ENCODE results near the gene TMEM175. TPM values are rescaled to one million over a fixed set of nuclear protein-coding genes. Genes with fewer than 3 reads are reported as not detected.

TMEM175 gene
- total and polyA plus RNA-seq, 2 of the 4 experiments (the other 2 are of a cell fraction): 7.7 to 41.9 TPM

DNA sequence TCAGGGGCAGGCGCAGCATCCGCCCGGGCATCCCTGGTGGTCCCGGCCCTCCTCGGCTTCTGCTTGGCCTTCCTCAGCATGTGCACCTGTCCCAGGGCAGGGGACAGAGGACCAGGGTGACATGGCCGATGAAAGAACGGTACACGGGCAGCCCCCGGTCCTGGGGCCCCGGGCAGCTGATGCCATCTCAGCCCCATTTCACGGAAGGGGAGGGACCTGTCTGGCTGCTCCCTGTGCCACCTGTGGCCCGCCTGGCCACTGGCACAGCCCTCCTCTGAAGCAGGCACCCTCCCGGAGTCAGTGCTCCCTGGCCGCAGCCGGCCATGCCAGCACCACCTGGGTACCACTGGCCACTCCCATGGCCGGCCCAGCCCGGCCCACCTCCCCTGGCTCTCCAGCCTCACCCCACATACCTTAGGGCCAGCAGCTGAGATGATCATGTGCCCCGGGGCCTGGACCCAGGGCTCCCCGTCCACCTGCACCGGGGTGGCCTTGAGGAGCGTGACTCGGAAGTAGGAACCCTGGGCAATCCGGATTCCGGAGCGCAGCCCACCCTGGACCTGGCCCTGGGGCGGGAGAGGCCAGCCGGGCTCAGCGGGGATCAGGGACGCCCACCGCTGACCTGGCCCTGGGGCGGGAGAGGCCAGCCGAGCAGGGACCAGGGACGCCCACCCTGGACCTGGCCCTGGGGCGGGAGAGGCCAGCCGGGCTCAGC lies 28.5 kb downstream of the TMEM175 start:
- no TSS peak for BruUV-seq (replicated peaks)
- in situ Hi-C loops (cut with MboI; ENCODE audit: low sequenced_read_pairs): no loop called here
- TF ChIP-seq MAFK (IDR thresholded peaks at IDR 0.05; ENCODE audit: low read depth, low read length) (no peak), CEBPB (IDR thresholded peaks at IDR 0.05; ENCODE audit: low read depth, low read length) (no peak), POLR2A (IDR thresholded peaks at IDR 0.05; ENCODE audit: low read depth, low read length) (no peak), BHLHE40 (IDR thresholded peaks at IDR 0.05; ENCODE audit: low read depth, low read length) (no peak), MXI1 (IDR thresholded peaks at IDR 0.05; ENCODE audit: borderline replicate concordance, low read depth, low read length) (no peak), NFE2L2 (IDR thresholded peaks at IDR 0.05; ENCODE audit: low read depth, low read length) (no peak), CHD1 (IDR thresholded peaks at IDR 0.05; ENCODE audit: low read depth, low read length) (no peak), RAD21 (IDR thresholded peaks at IDR 0.05; ENCODE audit: low read length) (no peak), RFX5 (IDR thresholded peaks at IDR 0.05; ENCODE audit: low read depth, low read length) (no peak), MAZ (IDR thresholded peaks at IDR 0.05; ENCODE audit: borderline replicate concordance, low read depth, low read length) (no peak), CTCF (conservative IDR thresholded peaks at IDR 0.05; ENCODE audit: low read depth, low read length) (no peak), RCOR1 (IDR thresholded peaks at IDR 0.05; ENCODE audit: insufficient replicate concordance, low read length) (no peak), SMC3 (IDR thresholded peaks at IDR 0.05; ENCODE audit: low read depth, low read length) (no peak)
- TF ChIP-seq, protein P1, sequence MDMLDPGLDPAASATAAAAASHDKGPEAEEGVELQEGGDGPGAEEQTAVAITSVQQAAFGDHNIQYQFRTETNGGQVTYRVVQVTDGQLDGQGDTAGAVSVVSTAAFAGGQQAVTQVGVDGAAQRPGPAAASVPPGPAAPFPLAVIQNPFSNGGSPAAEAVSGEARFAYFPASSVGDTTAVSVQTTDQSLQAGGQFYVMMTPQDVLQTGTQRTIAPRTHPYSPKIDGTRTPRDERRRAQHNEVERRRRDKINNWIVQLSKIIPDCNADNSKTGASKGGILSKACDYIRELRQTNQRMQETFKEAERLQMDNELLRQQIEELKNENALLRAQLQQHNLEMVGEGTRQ (IDR thresholded peaks at IDR 0.05; ENCODE audit: low read depth, low read length): no peak
- TF ChIP-seq, protein P2, sequence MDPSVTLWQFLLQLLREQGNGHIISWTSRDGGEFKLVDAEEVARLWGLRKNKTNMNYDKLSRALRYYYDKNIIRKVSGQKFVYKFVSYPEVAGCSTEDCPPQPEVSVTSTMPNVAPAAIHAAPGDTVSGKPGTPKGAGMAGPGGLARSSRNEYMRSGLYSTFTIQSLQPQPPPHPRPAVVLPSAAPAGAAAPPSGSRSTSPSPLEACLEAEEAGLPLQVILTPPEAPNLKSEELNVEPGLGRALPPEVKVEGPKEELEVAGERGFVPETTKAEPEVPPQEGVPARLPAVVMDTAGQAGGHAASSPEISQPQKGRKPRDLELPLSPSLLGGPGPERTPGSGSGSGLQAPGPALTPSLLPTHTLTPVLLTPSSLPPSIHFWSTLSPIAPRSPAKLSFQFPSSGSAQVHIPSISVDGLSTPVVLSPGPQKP (IDR thresholded peaks at IDR 0.05; ENCODE audit: borderline replicate concordance, low read depth, low read length): no peak

More for the DNA sequence above, 28.5 kb downstream of the TMEM175 start:
- Histone ChIP-seq H3K27ac (ENCODE audit: insufficient read depth, low read length) (no peak overlapping the region), H3K18ac (ENCODE audit: low read depth, low read length) (no peak overlapping the region), H2BK5ac (ENCODE audit: low read depth, low read length, poor library complexity, severe bottlenecking) (no peak overlapping the region), H2AK9ac (replicated peaks; ENCODE audit: low read depth, low read length, poor library complexity) (no peak overlapping the region), H3K4me3 (ENCODE audit: insufficient read depth, low read depth, low read length) (no peak overlapping the region), H3K9ac (ENCODE audit: low read depth, low read length) (no peak overlapping the region), H3K9me1 (ENCODE audit: insufficient read depth, low read length) (no peaks in the 10 kb centered on the region), H3K36me3 (ENCODE audit: control insufficient read depth, insufficient read depth, low read length) (peaks cover 59% of the 10 kb centered on the region), H3K27me3 (ENCODE audit: control insufficient read depth, insufficient read depth, low read length) (no peaks in the 10 kb centered on the region), H4K8ac (ENCODE audit: low read depth in 2 of 2, low read length in 2 of 2) (no peak overlapping the region), H3K4me1 (ENCODE audit: control insufficient read depth, insufficient read depth, low read length) (no peaks in the 10 kb centered on the region), H4K91ac (ENCODE audit: insufficient read depth, low read depth, low read length) (no peak overlapping the region), H2BK20ac (ENCODE audit: low read depth, low read length) (no peak overlapping the region), H2BK15ac (ENCODE audit: low read depth, low read length) (no peak overlapping the region), H4K20me1 (ENCODE audit: insufficient read depth, low read length) (no peaks in the 10 kb centered on the region; the same call in 1 of the 2 replicates), H4K5ac (ENCODE audit: low read depth, low read length) (no peak overlapping the region), H3K23ac (ENCODE audit: low read depth, low read length) (no peak overlapping the region), H3K4me2 (ENCODE audit: low read depth, low read length) (no peak overlapping the region), H3K14ac (replicated peaks; ENCODE audit: low read depth, low read length) (no peak overlapping the region), H2AK5ac (ENCODE audit: low read depth, low read length) (no peak overlapping the region), H2BK120ac (ENCODE audit: low read depth, low read length) (no peak overlapping the region), H2AFZ (replicated peaks; ENCODE audit: low read length, poor library complexity) (no peak overlapping the region), H3K79me1 (ENCODE audit: low read depth in 1 of 2, low read length in 2 of 2) (no peaks in the 10 kb centered on the region), H3K4ac (ENCODE audit: low read depth, low read length) (no peak overlapping the region), H3K9me3 (ENCODE audit: control insufficient read depth, insufficient read depth, low read length) (no peaks in the 10 kb centered on the region), H3K56ac (ENCODE audit: extremely low read depth, insufficient read depth, low read length) (no peak overlapping the region)
- intact Hi-C loops (cut with micrococcal nuclease): no loop called here
- ChIA-PET CTCF (no interaction called here), POLR2A (ENCODE audit: unreplicated experiment) (no interaction called here)
- dilution Hi-C loops (cut with HindIII; ENCODE audit: low sequenced_read_pairs, unreplicated experiment): no loop called here
- 94% methylated on average over 22 of the region's 35 CpGs; no CpG with 5 or more reads in 1 of the 2 experiments for WGBS, 2 experiments (ENCODE audit: extremely low coverage in 2 of 2, insufficient read length in 1 of 2)
- DNase-seq (no peak), ATAC-seq (ENCODE audit: low read depth) (no peak)
